OCI-LY3 (cell line): ENCODE measurements around the gene ZNF598.

Source experiments
- H2AFZ ChIP-seq: fragments of 200-600, 300-600 bp; shearing (Covaris generic); 2 replicates; pipeline ENCODE4 v1.6.0; 2014; ENCODE audit warnings: antibody characterized with exemption, low read depth, low read length
- H3K27ac ChIP-seq: fragments of 200-600, 300-600 bp; sonication (generic); 2 replicates; pipeline ENCODE4 v1.5.1; 2014; ENCODE audit warnings: mild to moderate bottlenecking, low read length, moderate library complexity, mixed read lengths
- H3K27me3 ChIP-seq: fragments of 200-600, 300-600 bp; sonication (generic); 2 replicates; pipeline ENCODE4 v1.6.1; 2014; ENCODE audit warnings: low read depth, low read length, mixed read lengths
- H3K36me3 ChIP-seq: fragments of 200-600, 300-600 bp; sonication (generic); replicated peaks from 2 replicates; pipeline ENCODE3; 2014; ENCODE audit warnings: low read depth, low read length, mixed read lengths
- H3K4me1 ChIP-seq: fragments of 300-600, 200-600 bp; sonication (generic); 2 replicates; pipeline ENCODE4 v1.6.1; 2014; ENCODE audit warnings: low read length, mixed read lengths
- H3K4me2 ChIP-seq: fragments of 200-600, 300-600 bp; sonication (generic); 2 replicates; pipeline ENCODE4 v1.6.1; 2014; ENCODE audit warnings: low read length, mixed read lengths
- H3K4me3 ChIP-seq: fragments of 300-600, 200-600 bp; sonication (generic); 2 replicates; pipeline ENCODE4 v1.5.1; 2014; ENCODE audit warnings: antibody characterized with exemption, mild to moderate bottlenecking, low read length, moderate library complexity
- H3K79me2 ChIP-seq: fragments of 300-600, 200-600 bp; shearing (Covaris generic); 2 replicates; pipeline ENCODE4 v1.6.1; 2014; ENCODE audit warnings: mild to moderate bottlenecking, low read length, mixed read lengths
- H3K9ac ChIP-seq: fragments of 300-600, 200-600 bp; shearing (Covaris generic); 2 replicates; pipeline ENCODE4 v1.6.0; 2014; ENCODE audit warnings: mild to moderate bottlenecking, low read length, moderate library complexity
- H3K9me3 ChIP-seq: fragments of 200-600, 300-600 bp; shearing (Covaris generic); 2 replicates; pipeline ENCODE4 v1.6.1; 2014; ENCODE audit warnings: low read length, mixed read lengths; ENCODE audit not compliant: insufficient read depth
- H4K20me1 ChIP-seq: fragments of 200-600, 300-600 bp; sonication (generic); 2 replicates; pipeline ENCODE4 v1.6.1; 2016; ENCODE audit warnings: low read length, mixed read lengths; ENCODE audit not compliant: insufficient read depth
- EZH2phosphoT487 ChIP-seq: fragments of 200-600 bp; shearing (Covaris generic); IDR thresholded peaks from 2 replicates; pipeline ENCODE4 v1.6.1; 2018; ENCODE audit warnings: antibody characterized with exemption, mixed run types, low read depth
- TF ChIP-seq, protein P1 (sequence below): fragments of 200-600, 300-600 bp; sonication (generic); IDR thresholded peaks from 2 replicates; pipeline ENCODE4 v1.5.1; 2014; ENCODE audit warnings: antibody characterized with exemption, low read length, low read depth

Gene ZNF598

DNA sequence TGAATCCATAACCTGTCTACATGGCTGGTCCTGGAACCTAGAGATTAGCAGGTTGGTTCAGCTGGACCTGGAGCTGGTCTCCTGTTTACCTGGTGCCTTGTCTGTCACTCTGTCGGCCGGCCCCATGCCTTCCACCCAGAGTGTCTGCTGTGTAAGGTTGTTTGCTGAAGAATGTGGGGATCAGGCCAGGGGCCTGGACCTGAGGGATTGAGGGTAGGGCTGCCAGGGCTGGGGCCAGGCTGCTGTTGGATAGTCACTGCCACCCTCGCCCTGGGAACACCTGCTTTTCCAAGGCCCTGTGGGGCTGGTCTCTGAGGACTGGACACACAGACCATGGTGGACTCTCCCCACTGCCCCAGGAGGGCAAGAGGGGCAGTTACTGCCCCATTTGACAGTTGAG lies 18.5 kb upstream of the ZNF598 start:
- Histone ChIP-seq H4K20me1 (no peaks in the 10 kb centered on the region), H3K79me2 (no peaks in the 10 kb centered on the region), H3K9ac (no peak overlapping the region), H3K4me2 (no peak overlapping the region), H3K27ac (no peak overlapping the region), H3K27me3 (peaks cover 28% of the 10 kb centered on the region), H3K4me1 (peaks cover 15% of the 10 kb centered on the region), H2AFZ (no peak overlapping the region), H3K36me3 (no peaks in the 10 kb centered on the region), H3K4me3 (no peak overlapping the region), H3K9me3 (no peaks in the 10 kb centered on the region)
- no peak for TF ChIP-seq EZH2phosphoT487

DNA sequence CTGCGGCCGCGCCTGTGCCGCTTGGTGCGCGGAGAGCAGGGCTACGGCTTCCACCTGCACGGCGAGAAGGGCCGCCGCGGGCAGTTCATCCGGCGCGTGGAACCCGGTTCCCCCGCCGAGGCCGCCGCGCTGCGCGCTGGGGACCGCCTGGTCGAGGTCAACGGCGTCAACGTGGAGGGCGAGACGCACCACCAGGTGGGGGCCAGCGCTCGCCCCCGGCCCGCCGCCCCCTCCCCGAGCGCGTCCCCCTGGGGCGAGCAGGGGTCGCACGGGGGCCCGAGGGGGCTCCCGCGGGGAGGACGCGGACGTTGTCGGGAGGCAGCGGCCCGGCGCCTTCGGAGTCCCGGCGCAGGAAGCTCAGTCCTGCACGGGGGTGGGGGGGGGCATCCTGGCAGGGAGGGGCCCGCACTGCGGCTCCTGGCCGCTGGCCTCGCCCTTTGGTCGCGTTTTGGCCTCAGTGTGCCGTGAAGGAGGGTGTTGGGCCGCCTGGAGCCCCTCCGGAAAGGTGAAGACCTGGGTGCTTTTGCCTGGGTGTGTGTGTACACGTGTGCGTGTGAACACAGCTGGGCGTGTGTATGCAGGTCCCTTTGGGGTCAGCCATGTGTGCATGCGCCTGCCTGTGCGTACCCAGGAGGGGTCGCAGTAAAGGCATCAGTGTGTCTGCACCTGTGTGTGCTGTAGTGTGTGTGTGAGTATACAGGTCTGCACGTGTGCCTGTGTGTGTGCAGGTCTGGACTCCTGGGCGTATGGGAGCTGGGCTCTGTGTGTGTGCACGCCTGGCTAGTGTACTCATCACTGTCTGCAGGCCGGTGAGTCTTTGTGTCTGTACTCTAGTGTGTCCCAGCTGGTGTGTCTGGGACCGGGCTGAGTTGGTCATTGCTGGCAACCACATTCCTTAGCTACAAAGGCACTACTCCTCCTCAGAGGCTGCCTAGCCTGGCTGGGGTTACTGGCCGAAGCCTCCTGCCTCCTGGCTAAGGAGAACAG lies 17.7 kb upstream of the ZNF598 start:
- Histone ChIP-seq H3K9me3 (no peaks in the 10 kb centered on the region), H3K4me3 (peak overlapping the region; percentile 70), H3K4me1 (peaks cover 12% of the 10 kb centered on the region), H3K36me3 (no peaks in the 10 kb centered on the region), H3K4me2 (peak overlapping the region; percentile 50), H2AFZ (no peak overlapping the region), H3K79me2 (no peaks in the 10 kb centered on the region), H3K27me3 (peaks cover 28% of the 10 kb centered on the region), H3K9ac (no peak overlapping the region), H4K20me1 (no peaks in the 10 kb centered on the region), H3K27ac (no peak overlapping the region)
- TF ChIP-seq, protein P1, sequence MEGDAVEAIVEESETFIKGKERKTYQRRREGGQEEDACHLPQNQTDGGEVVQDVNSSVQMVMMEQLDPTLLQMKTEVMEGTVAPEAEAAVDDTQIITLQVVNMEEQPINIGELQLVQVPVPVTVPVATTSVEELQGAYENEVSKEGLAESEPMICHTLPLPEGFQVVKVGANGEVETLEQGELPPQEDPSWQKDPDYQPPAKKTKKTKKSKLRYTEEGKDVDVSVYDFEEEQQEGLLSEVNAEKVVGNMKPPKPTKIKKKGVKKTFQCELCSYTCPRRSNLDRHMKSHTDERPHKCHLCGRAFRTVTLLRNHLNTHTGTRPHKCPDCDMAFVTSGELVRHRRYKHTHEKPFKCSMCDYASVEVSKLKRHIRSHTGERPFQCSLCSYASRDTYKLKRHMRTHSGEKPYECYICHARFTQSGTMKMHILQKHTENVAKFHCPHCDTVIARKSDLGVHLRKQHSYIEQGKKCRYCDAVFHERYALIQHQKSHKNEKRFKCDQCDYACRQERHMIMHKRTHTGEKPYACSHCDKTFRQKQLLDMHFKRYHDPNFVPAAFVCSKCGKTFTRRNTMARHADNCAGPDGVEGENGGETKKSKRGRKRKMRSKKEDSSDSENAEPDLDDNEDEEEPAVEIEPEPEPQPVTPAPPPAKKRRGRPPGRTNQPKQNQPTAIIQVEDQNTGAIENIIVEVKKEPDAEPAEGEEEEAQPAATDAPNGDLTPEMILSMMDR = no peak
- no peak for TF ChIP-seq EZH2phosphoT487

DNA sequence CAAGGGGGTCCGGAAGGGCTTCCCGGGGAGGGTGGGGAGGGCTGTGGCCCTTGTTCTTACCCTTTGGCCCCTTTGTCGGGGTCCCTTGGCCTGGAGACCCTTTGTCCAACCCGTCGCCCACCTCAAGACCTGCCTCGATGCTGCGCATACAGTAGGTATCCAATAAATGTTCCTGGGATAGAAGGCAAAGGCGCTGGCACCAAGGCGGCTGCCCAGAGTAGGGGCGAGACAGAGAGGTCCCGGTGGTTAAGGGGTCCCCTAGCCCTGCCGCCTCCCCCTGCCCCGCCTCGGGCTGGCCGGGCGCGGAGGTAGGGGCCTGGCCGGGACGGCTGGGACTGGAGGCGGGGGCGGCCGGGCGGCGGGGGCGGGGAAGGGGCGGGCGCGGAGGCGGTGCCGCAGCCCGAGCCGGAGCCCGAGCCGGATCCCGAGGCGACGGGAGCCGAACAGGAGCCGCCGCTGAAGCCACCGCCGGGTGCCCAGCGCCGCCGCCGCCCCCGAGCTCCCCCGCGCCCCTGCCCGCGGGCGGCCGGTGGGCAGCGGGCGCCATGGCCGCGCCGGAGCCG lies 16.9 kb upstream of the ZNF598 start, which contains the start of gene NHERF2:
Gene NHERF2 (plus strand): TSS at position 442 of the 563 bp plus-strand sequence. CDS start 104 bp downstream, at position 546.
- Histone ChIP-seq H4K20me1 (no peaks in the 10 kb centered on the region), H3K27me3 (peaks cover 28% of the 10 kb centered on the region), H3K4me3 (peak within 1 kb of the TSS; percentile 70), H3K4me2 (peak within 1 kb of the TSS; percentile 51), H3K36me3 (no peaks in the 10 kb centered on the region), H3K79me2 (no peaks in the 10 kb centered on the region), H3K27ac (no peak within 1 kb of the TSS), H3K9me3 (no peaks in the 10 kb centered on the region), H3K9ac (no peak within 1 kb of the TSS), H2AFZ (no peak within 1 kb of the TSS), H3K4me1 (peaks cover 10% of the 10 kb centered on the region; the same call in 1 of the 2 replicates)
- no peak for TF ChIP-seq EZH2phosphoT487
- TF ChIP-seq, protein P1 = no peak

DNA sequence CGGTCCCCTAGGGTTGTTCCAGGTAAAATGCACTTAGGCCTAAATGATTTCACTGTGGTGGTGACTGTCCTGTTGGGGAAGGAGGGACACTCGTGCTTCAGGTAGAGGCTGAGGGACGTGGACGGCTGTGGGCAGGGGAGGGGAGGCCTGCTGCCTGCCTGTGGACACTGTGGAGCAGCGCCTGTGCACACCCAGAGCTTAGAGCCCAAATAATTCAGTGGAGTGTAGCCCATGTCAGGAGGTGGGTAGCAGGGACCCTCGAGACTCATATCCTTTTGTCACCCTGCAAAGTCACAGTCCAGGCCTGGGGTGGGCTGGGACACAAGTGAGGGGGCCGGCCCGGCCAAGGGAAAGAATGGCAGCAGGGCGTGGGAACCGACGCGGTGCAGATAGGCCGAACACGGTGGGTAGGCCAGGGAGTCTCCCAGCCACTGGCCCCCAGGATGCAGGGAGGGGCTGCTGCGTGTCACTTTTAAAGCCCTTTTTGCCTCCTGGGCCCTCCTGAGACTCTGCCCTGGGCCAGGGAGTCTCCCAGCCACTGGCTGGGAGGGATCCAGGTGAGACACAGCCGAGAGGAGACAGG lies 16.3 kb upstream of the ZNF598 start:
- Histone ChIP-seq H4K20me1 (no peaks in the 10 kb centered on the region), H3K36me3 (no peaks in the 10 kb centered on the region), H3K9me3 (no peaks in the 10 kb centered on the region), H3K4me2 (no peak overlapping the region), H2AFZ (no peak overlapping the region), H3K27ac (no peak overlapping the region), H3K27me3 (peaks cover 28% of the 10 kb centered on the region), H3K4me1 (peaks cover 10% of the 10 kb centered on the region; the same call in 1 of the 2 replicates), H3K4me3 (no peak overlapping the region; the same call in 1 of the 2 replicates), H3K9ac (no peak overlapping the region), H3K79me2 (no peaks in the 10 kb centered on the region)
- TF ChIP-seq EZH2phosphoT487 = no peak
- TF ChIP-seq, protein P1 = no peak
